ENCODE results near the gene DPYD. TPM values are rescaled to one million over a fixed set of nuclear protein-coding genes. Genes with fewer than 3 reads are reported as not detected.

DPYD gene
- total and polyA plus RNA-seq, 4 donors, result 16.2 to 51.3 (median 29.1) TPM

DNA sequence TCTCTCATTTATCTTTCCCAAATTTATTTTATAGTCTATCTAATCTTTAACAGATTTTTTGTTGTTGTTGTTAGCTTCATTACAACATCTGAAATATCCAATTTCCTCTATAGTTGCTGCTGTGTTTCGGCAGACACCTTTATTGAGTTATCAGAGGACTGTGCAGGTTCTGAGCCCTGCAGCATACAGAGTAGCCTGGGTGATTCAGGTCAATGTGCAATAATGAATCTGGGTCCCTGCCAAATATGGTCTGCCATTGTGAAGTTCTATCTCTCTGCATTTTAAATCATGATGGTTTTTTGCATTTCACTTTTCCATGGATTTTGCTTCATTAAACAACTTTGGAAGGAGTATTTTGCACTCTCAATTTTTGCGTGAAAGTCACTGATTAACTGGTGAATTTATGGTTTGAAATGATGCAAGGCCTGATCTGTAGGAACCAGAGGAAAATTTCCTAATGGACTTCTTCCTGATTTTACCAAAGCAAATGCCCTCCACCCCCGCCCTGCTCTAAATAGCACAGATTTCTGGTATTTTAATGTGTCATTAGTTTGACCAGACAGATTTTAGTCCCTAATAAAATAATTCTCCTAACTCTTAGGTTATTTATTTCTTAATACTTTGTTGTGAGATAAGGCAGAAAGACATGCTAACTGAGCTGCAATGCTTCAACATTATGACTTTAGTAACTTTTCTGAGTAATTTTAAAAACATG, 797.0 kb downstream of the DPYD start:
- ATAC-seq (ENCODE audit: low FRiP score), result no peak

DNA sequence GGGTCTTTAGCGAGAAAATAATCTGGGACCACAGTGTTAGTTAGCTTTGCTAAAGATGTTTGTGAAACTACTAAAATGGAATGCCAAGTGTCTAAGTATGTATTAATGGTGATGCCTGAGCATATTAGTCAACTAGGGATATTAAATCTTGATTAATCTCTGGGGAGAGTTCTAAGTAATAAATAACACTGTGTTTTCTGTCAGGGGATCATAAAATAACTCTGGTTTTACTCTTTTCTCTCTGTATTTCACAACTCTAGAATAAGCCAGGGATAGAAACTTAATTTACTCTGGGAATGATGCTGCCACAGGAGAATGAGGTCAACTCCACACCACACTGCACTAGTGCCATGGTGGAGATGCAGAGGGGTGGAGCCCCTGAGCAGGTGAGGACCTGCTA, 800.0 kb downstream of the DPYD start:
- H3K36me3 ChIP-seq (ENCODE audit: control insufficient read depth in 1 of 2, insufficient read depth in 2 of 2, low read length in 1 of 2), result no peaks in the 10 kb centered on the region
- DNase-seq (no peak), ATAC-seq (ENCODE audit: low FRiP score) (no peak)
- no peak overlapping the region for H3K4me3 ChIP-seq (ENCODE audit: low read length in 2 of 2)
- H3K27ac ChIP-seq (ENCODE audit: low read depth in 1 of 2, low read length in 2 of 2), result no peak overlapping the region
- no peaks in the 10 kb centered on the region for H3K27me3 ChIP-seq (ENCODE audit: control insufficient read depth in 1 of 2, insufficient read depth in 2 of 2, low read length in 1 of 2)
- WGBS, 2 donors, result 80 to 96% methylated on average over 1 of the region's 1 CpG
- H3K9me3 ChIP-seq (ENCODE audit: control insufficient read depth, low read length), result no peaks in the 10 kb centered on the region
- intact Hi-C loops (cut with DNase I), result no loop called here
- no peaks in the 10 kb centered on the region for H3K4me1 ChIP-seq (ENCODE audit: control insufficient read depth in 1 of 2, insufficient read depth in 2 of 2, low read length in 2 of 2)

More for the DNA sequence above, 797.0 kb downstream of the DPYD start:
- WGBS, 2 donors, result 86 to 88% methylated on average over 3 of the region's 3 CpGs
- DNase-seq, result no peak
- H3K27me3 ChIP-seq (ENCODE audit: control insufficient read depth in 1 of 2, insufficient read depth in 2 of 2, low read length in 1 of 2), result no peaks in the 10 kb centered on the region
- no peaks in the 10 kb centered on the region for H3K4me1 ChIP-seq (ENCODE audit: control insufficient read depth in 1 of 2, insufficient read depth in 2 of 2, low read length in 2 of 2)
- intact Hi-C loops (cut with DNase I), result no loop called here
- no peaks in the 10 kb centered on the region for H3K9me3 ChIP-seq (ENCODE audit: control insufficient read depth, low read length)
- H3K36me3 ChIP-seq (ENCODE audit: control insufficient read depth in 1 of 2, insufficient read depth in 2 of 2, low read length in 1 of 2), result no peaks in the 10 kb centered on the region
- H3K27ac ChIP-seq (ENCODE audit: low read depth in 1 of 2, low read length in 2 of 2), result no peak overlapping the region
- H3K4me3 ChIP-seq (ENCODE audit: low read length in 2 of 2), result no peak overlapping the region

DNA sequence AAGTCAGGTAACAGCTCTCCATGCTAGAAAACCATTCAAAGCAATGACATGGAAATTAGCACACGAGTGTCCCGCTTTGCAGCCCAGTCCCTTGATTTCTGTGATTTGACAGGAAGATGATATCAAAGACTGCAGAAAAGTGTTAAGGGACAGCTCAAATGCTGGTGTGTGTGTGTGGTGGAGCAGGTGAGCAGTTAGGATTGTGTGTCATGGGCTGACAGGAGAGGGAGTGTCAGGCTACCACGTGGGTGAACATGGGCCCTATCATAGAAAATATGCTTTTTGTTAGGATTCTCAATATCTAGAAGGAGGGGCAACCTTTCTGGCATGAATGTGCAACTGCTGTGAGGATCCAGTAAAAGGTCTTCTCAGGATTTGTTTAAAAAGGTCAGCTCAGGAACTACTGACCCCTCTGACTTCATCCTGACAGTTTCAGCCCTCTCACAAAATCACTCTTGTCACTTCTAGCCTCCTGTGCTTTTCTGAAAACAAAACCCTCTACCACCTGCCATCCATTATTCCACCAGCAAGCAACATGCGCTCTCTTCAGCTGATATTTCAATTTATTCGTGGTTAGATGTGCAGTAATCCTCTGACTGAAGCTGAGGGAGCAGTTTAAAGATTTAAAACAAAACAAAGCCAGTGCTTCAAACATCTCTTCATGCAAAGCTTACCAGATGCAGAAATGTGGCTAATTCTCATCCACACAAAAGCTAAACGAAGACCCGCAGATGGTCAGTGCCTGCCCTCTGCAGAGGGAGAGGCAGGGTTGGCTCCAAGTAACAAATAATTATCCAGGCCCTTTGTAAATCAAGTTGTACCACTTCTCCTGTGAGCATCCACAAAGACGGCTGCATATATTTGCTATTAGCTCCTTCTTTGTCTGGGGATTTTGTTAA, 801.3 kb downstream of the DPYD start:
- Histone ChIP-seq H3K27me3 (ENCODE audit: control insufficient read depth in 1 of 2, insufficient read depth in 2 of 2, low read length in 1 of 2) (no peaks in the 10 kb centered on the region), H3K36me3 (ENCODE audit: control insufficient read depth in 1 of 2, insufficient read depth in 2 of 2, low read length in 1 of 2) (no peaks in the 10 kb centered on the region), H3K4me3 (ENCODE audit: low read length in 2 of 2) (no peak overlapping the region), H3K4me1 (ENCODE audit: control insufficient read depth in 1 of 2, insufficient read depth in 2 of 2, low read length in 2 of 2) (no peaks in the 10 kb centered on the region), H3K27ac (ENCODE audit: low read depth in 1 of 2, low read length in 2 of 2) (no peak overlapping the region), H3K9me3 (ENCODE audit: control insufficient read depth, low read length) (no peaks in the 10 kb centered on the region)
- DNase-seq (no peak), ATAC-seq (ENCODE audit: low FRiP score) (no peak)
- intact Hi-C loops (cut with DNase I), result no loop called here
- WGBS, 2 donors, result 68 to 76% methylated on average over 8 of the region's 8 CpGs

DNA sequence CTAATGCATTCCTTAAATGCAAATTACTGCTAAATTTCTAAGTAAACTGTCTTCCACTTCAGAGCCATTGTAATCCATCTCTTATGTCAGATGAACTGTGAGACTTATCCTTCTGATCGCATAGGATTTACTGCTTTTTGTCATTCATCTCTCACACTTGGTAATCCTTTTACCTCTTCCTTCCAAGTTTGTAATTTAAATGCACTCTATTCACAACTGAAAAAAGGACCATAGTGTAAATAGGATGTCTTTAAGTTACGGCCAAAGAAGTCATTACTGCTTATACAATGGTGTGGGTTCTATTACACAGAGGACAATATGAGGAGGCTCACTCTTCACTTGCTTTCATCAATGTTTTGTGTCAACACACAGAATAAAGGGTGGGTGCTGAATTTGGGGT, 806.0 kb downstream of the DPYD start:
- Histone ChIP-seq H3K4me3 (ENCODE audit: low read length in 2 of 2) (no peak overlapping the region), H3K4me1 (ENCODE audit: control insufficient read depth in 1 of 2, insufficient read depth in 2 of 2, low read length in 2 of 2) (no peaks in the 10 kb centered on the region), H3K36me3 (ENCODE audit: control insufficient read depth in 1 of 2, insufficient read depth in 2 of 2, low read length in 1 of 2) (no peaks in the 10 kb centered on the region), H3K27ac (ENCODE audit: low read depth in 1 of 2, low read length in 2 of 2) (no peak overlapping the region), H3K27me3 (ENCODE audit: control insufficient read depth in 1 of 2, insufficient read depth in 2 of 2, low read length in 1 of 2) (no peaks in the 10 kb centered on the region), H3K9me3 (ENCODE audit: control insufficient read depth, low read length) (no peaks in the 10 kb centered on the region)
- no peak for ATAC-seq (ENCODE audit: low FRiP score)
- intact Hi-C loops (cut with DNase I), result no loop called here
- DNase-seq, result no peak
- 62 to 80% methylated on average over 2 of the region's 2 CpGs for WGBS, 2 donors

DNA sequence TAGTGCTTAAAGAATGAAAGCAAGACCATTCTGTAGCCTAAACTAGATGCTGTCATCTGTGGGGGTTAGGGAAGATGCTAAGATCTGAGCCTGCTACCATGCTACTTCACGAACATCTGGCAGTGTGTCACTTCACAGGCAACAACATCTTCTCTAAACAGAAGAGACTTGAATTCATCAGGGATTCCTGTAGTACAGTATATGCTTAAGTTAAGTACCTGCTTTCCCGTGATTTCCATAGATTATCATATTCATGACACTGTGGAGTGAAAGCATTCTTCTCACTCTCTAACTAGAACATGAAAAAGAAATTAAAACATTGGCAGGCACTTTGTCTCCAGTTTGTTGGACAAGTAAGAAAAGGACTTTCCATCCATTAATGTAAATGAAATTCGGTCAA, 808.4 kb downstream of the DPYD start:
- intact Hi-C loops (cut with DNase I), result no loop called here
- Histone ChIP-seq H3K27me3 (ENCODE audit: control insufficient read depth in 1 of 2, insufficient read depth in 2 of 2, low read length in 1 of 2) (no peaks in the 10 kb centered on the region), H3K4me1 (ENCODE audit: control insufficient read depth in 1 of 2, insufficient read depth in 2 of 2, low read length in 2 of 2) (no peaks in the 10 kb centered on the region), H3K27ac (ENCODE audit: low read depth in 1 of 2, low read length in 2 of 2) (no peak overlapping the region), H3K9me3 (ENCODE audit: control insufficient read depth, low read length) (no peaks in the 10 kb centered on the region), H3K36me3 (ENCODE audit: control insufficient read depth in 1 of 2, insufficient read depth in 2 of 2, low read length in 1 of 2) (no peaks in the 10 kb centered on the region), H3K4me3 (ENCODE audit: low read length in 2 of 2) (no peak overlapping the region)
- DNase-seq (no peak), ATAC-seq (ENCODE audit: low FRiP score) (no peak)
- 53 to 59% methylated on average over 3 of the region's 3 CpGs for WGBS, 2 donors

DNA sequence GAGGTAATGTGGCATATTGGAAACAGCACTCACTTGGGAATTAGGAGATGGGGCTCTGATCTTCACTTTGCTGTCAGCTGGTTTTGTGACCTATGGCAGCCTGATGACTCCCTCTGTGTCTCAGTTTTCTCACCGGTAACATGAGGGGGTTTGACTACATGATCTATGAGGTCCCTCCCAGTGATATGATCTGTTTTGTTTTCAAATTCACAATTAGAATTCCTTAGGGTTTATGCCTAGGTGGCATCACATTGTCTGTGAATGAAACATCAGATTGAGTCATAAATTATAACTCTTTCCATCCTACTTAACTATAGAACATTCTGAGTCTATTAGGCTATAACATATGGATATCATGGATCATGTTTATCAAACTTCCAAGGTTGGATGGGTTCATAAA, 812.7 kb downstream of the DPYD start:
- WGBS, 2 donors, result 55 to 65% methylated on average over 1 of the region's 1 CpG
- Histone ChIP-seq H3K36me3 (ENCODE audit: control insufficient read depth in 1 of 2, insufficient read depth in 2 of 2, low read length in 1 of 2) (no peaks in the 10 kb centered on the region), H3K4me3 (ENCODE audit: low read length in 2 of 2) (no peak overlapping the region), H3K4me1 (ENCODE audit: control insufficient read depth in 1 of 2, insufficient read depth in 2 of 2, low read length in 2 of 2) (no peaks in the 10 kb centered on the region), H3K27me3 (ENCODE audit: control insufficient read depth in 1 of 2, insufficient read depth in 2 of 2, low read length in 1 of 2) (peaks cover 0 to 1% of the 10 kb centered on the region in 2 donors), H3K27ac (ENCODE audit: low read depth in 1 of 2, low read length in 2 of 2) (no peak overlapping the region), H3K9me3 (ENCODE audit: control insufficient read depth, low read length) (no peaks in the 10 kb centered on the region)
- intact Hi-C loops (cut with DNase I), result no loop called here
- ATAC-seq (ENCODE audit: low FRiP score), result no peak
- DNase-seq, result no peak

DNA sequence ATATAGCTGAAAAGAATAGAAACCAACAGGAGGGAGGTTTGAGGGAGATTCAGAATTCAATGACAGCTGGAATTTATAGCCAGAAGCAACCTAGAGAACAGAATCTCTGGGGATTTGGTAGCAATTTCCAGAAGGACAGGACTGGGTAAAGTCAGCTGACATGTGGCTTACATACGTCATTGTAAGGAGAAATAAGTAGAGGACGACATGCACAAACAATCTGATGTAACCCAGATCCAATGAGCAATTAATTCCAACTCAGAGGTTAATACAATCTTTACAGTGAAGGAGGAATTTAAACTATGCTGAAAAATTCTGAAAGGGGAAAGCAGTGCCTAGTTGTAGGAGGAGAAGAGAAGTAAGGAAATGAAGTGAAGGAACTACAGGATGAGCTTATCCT, 815.3 kb downstream of the DPYD start:
- H3K27me3 ChIP-seq (ENCODE audit: control insufficient read depth in 1 of 2, insufficient read depth in 2 of 2, low read length in 1 of 2), result peaks cover 0 to 1% of the 10 kb centered on the region in 2 donors
- H3K4me1 ChIP-seq (ENCODE audit: control insufficient read depth in 1 of 2, insufficient read depth in 2 of 2, low read length in 2 of 2), result no peaks in the 10 kb centered on the region
- 17 to 33% methylated on average over 2 of the region's 2 CpGs for WGBS, 2 donors
- intact Hi-C loops (cut with DNase I), result no loop called here
- ATAC-seq (ENCODE audit: low FRiP score), result no peak
- DNase-seq, result no peak
- no peaks in the 10 kb centered on the region for H3K9me3 ChIP-seq (ENCODE audit: control insufficient read depth, low read length)
- no peak overlapping the region for H3K27ac ChIP-seq (ENCODE audit: low read depth in 1 of 2, low read length in 2 of 2)
- no peaks in the 10 kb centered on the region for H3K36me3 ChIP-seq (ENCODE audit: control insufficient read depth in 1 of 2, insufficient read depth in 2 of 2, low read length in 1 of 2)
- H3K4me3 ChIP-seq (ENCODE audit: low read length in 2 of 2), result no peak overlapping the region

DNA sequence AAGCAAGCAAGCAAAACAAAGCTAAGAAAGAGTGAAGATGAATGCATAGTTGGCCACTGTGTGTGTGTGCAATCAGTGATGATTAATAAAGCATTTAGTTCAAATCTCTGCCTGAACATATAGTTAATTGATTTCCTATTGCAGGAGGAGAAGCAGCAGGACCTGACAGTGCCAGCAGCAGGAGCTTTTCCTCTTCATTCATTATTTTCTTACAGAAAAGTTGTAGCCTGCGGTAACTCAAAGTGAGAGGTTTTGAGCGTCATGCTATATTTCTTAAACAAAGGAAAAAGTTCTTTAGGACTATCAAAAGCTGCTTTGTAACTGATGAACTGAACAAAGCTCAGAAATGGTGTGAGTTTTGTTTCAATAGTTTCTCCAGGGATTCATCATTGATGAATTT, 819.3 kb downstream of the DPYD start:
- intact Hi-C loops (cut with DNase I), result no loop called here
- DNase-seq, result no peak
- H3K9me3 ChIP-seq (ENCODE audit: control insufficient read depth, low read length), result no peaks in the 10 kb centered on the region
- no peak for ATAC-seq (ENCODE audit: low FRiP score)
- WGBS, 2 donors, result 77 to 79% methylated on average over 2 of the region's 2 CpGs
- H3K27ac ChIP-seq (ENCODE audit: low read depth in 1 of 2, low read length in 2 of 2), result no peak overlapping the region
- peaks cover 0 to 1% of the 10 kb centered on the region in 2 donors for H3K27me3 ChIP-seq (ENCODE audit: control insufficient read depth in 1 of 2, insufficient read depth in 2 of 2, low read length in 1 of 2)
- no peaks in the 10 kb centered on the region for H3K36me3 ChIP-seq (ENCODE audit: control insufficient read depth in 1 of 2, insufficient read depth in 2 of 2, low read length in 1 of 2)
- no peaks in the 10 kb centered on the region for H3K4me1 ChIP-seq (ENCODE audit: control insufficient read depth in 1 of 2, insufficient read depth in 2 of 2, low read length in 2 of 2)
- H3K4me3 ChIP-seq (ENCODE audit: low read length in 2 of 2), result no peak overlapping the region
